Lung (tissue), 12 donors: ENCODE measurements around the gene KLHL25. TPM values are rescaled to one million over a fixed set of nuclear protein-coding genes. Genes with fewer than 3 reads are reported as not detected.

Source experiments
- ATAC-seq: fragments of 200-7000 bp; cut with Tn5 transposase; one replicate; pipeline ENCODE4 v1.9.1; 2020; ENCODE audit warnings: moderate number of reproducible peaks; ENCODE audit not compliant: insufficient read depth, low FRiP score
- DNase-seq, 3 donors: peaks; one replicate each; pipeline ENCODE4 v3.0.0-alpha.2; 2013 to 2017
- H3K27ac ChIP-seq, 2 donors: one replicate each; pipeline ENCODE4 v1.5.1; 2013; ENCODE audit warnings: mild to moderate bottlenecking in 2 of 2, moderate library complexity in 2 of 2, control low read depth in 1 of 2, inconsistent platforms in 1 of 2, low read depth in 1 of 2, low read length in 1 of 2
- H3K27me3 ChIP-seq, 3 donors: one replicate each; pipeline ENCODE4 v1.5.1; 2013; ENCODE audit warnings: low read length in 2 of 3; ENCODE audit not compliant: control insufficient read depth in 3 of 3, insufficient read depth in 3 of 3
- H3K36me3 ChIP-seq, 4 donors: one replicate each; pipeline ENCODE4 v1.5.1; 2013; ENCODE audit warnings: low read length in 4 of 4, mild to moderate bottlenecking in 1 of 4, moderate library complexity in 1 of 4; ENCODE audit not compliant: control insufficient read depth in 4 of 4, insufficient read depth in 4 of 4
- H3K4me1 ChIP-seq, 5 donors: one replicate each; pipeline ENCODE4 v1.5.1; 2013; ENCODE audit warnings: low read length in 5 of 5, mild to moderate bottlenecking in 2 of 5, moderate library complexity in 1 of 5; ENCODE audit not compliant: control insufficient read depth in 5 of 5, insufficient read depth in 5 of 5
- H3K4me3 ChIP-seq: one replicate; pipeline ENCODE4 v1.5.1; 2013; ENCODE audit warnings: mild to moderate bottlenecking, control low read depth, moderate library complexity
- H3K9ac ChIP-seq, 2 donors: one replicate each; pipeline ENCODE4 v1.5.1; 2013; ENCODE audit warnings: low read length in 2 of 2, control low read depth in 1 of 2; ENCODE audit not compliant: insufficient read depth in 1 of 2
- H3K9me3 ChIP-seq, 4 donors: one replicate each; pipeline ENCODE4 v1.5.1; 2013; ENCODE audit warnings: low read length in 3 of 4, mild to moderate bottlenecking in 1 of 4, moderate library complexity in 1 of 4; ENCODE audit not compliant: control insufficient read depth in 4 of 4, insufficient read depth in 3 of 4
- CTCF ChIP-seq: IDR thresholded peaks from 2 replicates; pipeline ENCODE4 v1.5.1; 2012; ENCODE audit warnings: mild to moderate bottlenecking; ENCODE audit errors: control extremely low read depth, extremely low read depth
- WGBS, 2 donors: extraction: QIAGEN DNeasy Blood & Tissue Kit; methylation state at CpG; one replicate each; pipeline ENCODE4 v1.1.7; 2013; 5-methylcytosine and 5-hydroxymethylcytosine counted together
- polyA plus RNA-seq, 2 donors: library from polyadenylated mRNA; stranded (reverse); fragments of 200-250 nt; gene quantifications; one replicate each; pipeline ENCODE4 v1.2.1, GENCODE V29; 2013
- total RNA-seq, 2 donors: library from RNA; depleted of rRNA in 1 of 2; stranded (reverse); fragments of >200 nt in 1 of 2; gene quantifications; one replicate each; pipeline ENCODE4 v1.2.1, GENCODE V29; 2014 to 2021
- donor health status: control.
- donor health status: control.
- donor health status: Bipolar disorder and iron deficiency.
- donor health status: healthy.
- donor health status: DM: yes; HTN: yes; CAD: no.

Gene KLHL25
- total and polyA plus RNA-seq, 4 donors = 3.0 to 9.2 (median 7.1) TPM

- 84 to 89% methylated on average over 14 to 15 of the region's 15 CpGs for WGBS, 2 donors
- no peak for DNase-seq
- no peak for TF ChIP-seq CTCF
- Histone ChIP-seq H3K4me1 (peaks cover 0 to 52% (median 14%) of the 10 kb centered on the region in 5 donors), H3K27ac (no peak overlapping the region), H3K9me3 (no peaks in the 10 kb centered on the region), H3K9ac (no peak overlapping the region), H3K36me3 (peaks cover 9 to 14% (median 13%) of the 10 kb centered on the region in 4 donors), H3K4me3 (no peak overlapping the region), H3K27me3 (no peaks in the 10 kb centered on the region)
- ATAC-seq = no peak
Observed at GRCh38 chr15:85752124-85752475, 42.6 kb downstream of the KLHL25 start.

- Histone ChIP-seq H3K9me3 (no peaks in the 10 kb centered on the region), H3K36me3 (peaks cover 9 to 20% (median 16%) of the 10 kb centered on the region in 4 donors), H3K9ac (no peak overlapping the region), H3K27ac (peak overlapping the region in 1 of 2 donors; percentile 61), H3K27me3 (no peaks in the 10 kb centered on the region), H3K4me3 (no peak overlapping the region), H3K4me1 (peaks cover 0 to 52% (median 14%) of the 10 kb centered on the region in 5 donors)
- DNase-seq = peak in 2 of 3 donors; percentile 48
- TF ChIP-seq CTCF = no peak
- no peak for ATAC-seq
- WGBS, 2 donors = 48 to 55% methylated on average over 15 of the region's 15 CpGs
Observed at GRCh38 chr15:85751291-85752123, 43.2 kb downstream of the KLHL25 start.

GRCh38 chr15:85750319-85751290 lies 44.1 kb downstream of the KLHL25 start:
- Histone ChIP-seq H3K27me3 (no peaks in the 10 kb centered on the region), H3K4me1 (peaks cover 0 to 52% (median 14%) of the 10 kb centered on the region in 5 donors), H3K36me3 (peaks cover 9 to 27% (median 21%) of the 10 kb centered on the region in 4 donors), H3K4me3 (no peak overlapping the region), H3K27ac (peak overlapping the region in 1 of 2 donors; percentile 61), H3K9ac (peak overlapping the region in 1 of 2 donors; percentile 56), H3K9me3 (no peaks in the 10 kb centered on the region)
- DNase-seq = peak; percentile 82 to 89 (median 87)
- ATAC-seq = peak; percentile 14
- no peak for TF ChIP-seq CTCF
- 62 to 63% methylated on average over 27 of the region's 27 CpGs for WGBS, 2 donors
